OCI-LY7 (cell line): ENCODE measurements around the gene LPP. TPM values are rescaled to one million over a fixed set of nuclear protein-coding genes. Genes with fewer than 3 reads are reported as not detected.
A peak's percentile ranks its signal among the peaks of the same experiment; 100 is the strongest.

Experiments used
- BruUV-seq: library from RNA; stranded (reverse); fragments of 400-500 nt; replicated peaks from 2 replicates; lab custom pipeline; 2021; lab: Mats Ljungman, UMichigan
- CTCF ChIA-PET: fragments of 300-600 bp; sonication (Branson Sonifier 250); formaldehyde crosslinking; loops from one replicate; lab custom pipeline; 2022; ENCODE audit warnings: antibody characterized with exemption; ENCODE audit not compliant: unreplicated experiment; lab: Charles Lee
- POLR2A ChIA-PET: fragments of 300-600 bp; sonication (Branson Sonifier 250); formaldehyde crosslinking; loops from one replicate; lab custom pipeline; 2022; ENCODE audit warnings: antibody characterized with exemption; lab: Charles Lee
- DNase-seq: peaks from one replicate; pipeline ENCODE4 v3.0.0-alpha.2; 2015; ENCODE audit warnings: low spot score
- H2AFZ ChIP-seq: fragments of 200-600 bp; sonication (generic), shearing (Covaris generic); 2 replicates; pipeline ENCODE4 v1.6.1; 2014; ENCODE audit warnings: mild to moderate bottlenecking, antibody characterized with exemption, low read length, moderate library complexity
- H3K27ac ChIP-seq: fragments of 200-600 bp; sonication (generic); 2 replicates; pipeline ENCODE4 v1.5.1; 2014; ENCODE audit warnings: mixed run types, low read depth, mild to moderate bottlenecking, moderate library complexity, low read length, inconsistent platforms; ENCODE audit not compliant: poor library complexity, severe bottlenecking
- H3K36me3 ChIP-seq: fragments of 200-600 bp; sonication (generic); 2 replicates; pipeline ENCODE4 v1.6.1; 2014; ENCODE audit warnings: mild to moderate bottlenecking, antibody characterized with exemption, low read length, moderate library complexity, mixed read lengths; ENCODE audit not compliant: insufficient read depth
- H3K4me1 ChIP-seq: fragments of 200-600 bp; sonication (generic); 2 replicates; pipeline ENCODE4 v1.5.1; 2014; ENCODE audit warnings: mild to moderate bottlenecking, low read length; ENCODE audit not compliant: insufficient read depth, poor library complexity, severe bottlenecking
- H3K4me2 ChIP-seq: fragments of 200-600 bp; sonication (generic); 2 replicates; pipeline ENCODE4 v1.6.1; 2014; ENCODE audit warnings: mild to moderate bottlenecking, low read length
- H3K4me3 ChIP-seq: fragments of 200-600 bp; sonication (generic); 2 replicates; pipeline ENCODE4 v1.5.1; 2014; ENCODE audit warnings: mild to moderate bottlenecking, low read depth, low read length; ENCODE audit not compliant: poor library complexity, severe bottlenecking
- H3K79me2 ChIP-seq: fragments of 200-600 bp; sonication (generic); 2 replicates; pipeline ENCODE4 v1.6.1; 2016; ENCODE audit warnings: low read depth, mild to moderate bottlenecking, low read length, moderate library complexity, mixed read lengths; ENCODE audit not compliant: insufficient read depth
- H3K9me2 ChIP-seq: fragments of 200-600 bp; sonication (generic); 2 replicates; pipeline ENCODE4 v1.6.1; 2016; ENCODE audit warnings: mild to moderate bottlenecking, low read length, mixed read lengths; ENCODE audit not compliant: insufficient read depth
- H3K9me3 ChIP-seq: fragments of 200-600 bp; sonication (generic); 2 replicates; pipeline ENCODE4 v1.6.1; 2014; ENCODE audit warnings: mild to moderate bottlenecking, mixed run types, low read length, mixed read lengths
- H4K20me1 ChIP-seq: fragments of 200-600 bp; sonication (generic); 2 replicates; pipeline ENCODE4 v1.6.1; 2014; ENCODE audit warnings: mild to moderate bottlenecking, antibody characterized with exemption, low read length, moderate library complexity, mixed read lengths; ENCODE audit not compliant: insufficient read depth
- EZH2phosphoT487 ChIP-seq: fragments of 200-600 bp; sonication (generic); IDR thresholded peaks from 2 replicates; pipeline ENCODE4 v1.6.1; 2018; ENCODE audit warnings: low read depth, borderline replicate concordance, mild to moderate bottlenecking, mixed run types, antibody characterized with exemption, low read length, moderate library complexity, mixed read lengths
- intact Hi-C: fragments of 100-400 bp; cut with micrococcal nuclease; formaldehyde crosslinking; loops from one replicate; pipeline ENCODE4 v1.10.0; 2022; ENCODE audit not compliant: unreplicated experiment
- total RNA-seq, 2 experiments: library from RNA; depleted of rRNA in 1 of 2; stranded (reverse); fragments of >200 nt in 1 of 2; shearing (Covaris generic) in 1 of 2; gene quantifications; 2 replicates each; pipeline ENCODE4 v1.2.3, GENCODE V29; 2014 to 2022
- TF ChIP-seq, protein P1 (sequence below): fragments of 200-600 bp; sonication (generic); conservative IDR thresholded peaks from 2 replicates; pipeline ENCODE4 v1.5.1; 2014; ENCODE audit warnings: mild to moderate bottlenecking, antibody characterized with exemption, low read length, moderate library complexity, mixed read lengths

The LPP gene
- total RNA-seq, 2 experiments from 2014 or later: 10.9 to 119 TPM

DNA sequence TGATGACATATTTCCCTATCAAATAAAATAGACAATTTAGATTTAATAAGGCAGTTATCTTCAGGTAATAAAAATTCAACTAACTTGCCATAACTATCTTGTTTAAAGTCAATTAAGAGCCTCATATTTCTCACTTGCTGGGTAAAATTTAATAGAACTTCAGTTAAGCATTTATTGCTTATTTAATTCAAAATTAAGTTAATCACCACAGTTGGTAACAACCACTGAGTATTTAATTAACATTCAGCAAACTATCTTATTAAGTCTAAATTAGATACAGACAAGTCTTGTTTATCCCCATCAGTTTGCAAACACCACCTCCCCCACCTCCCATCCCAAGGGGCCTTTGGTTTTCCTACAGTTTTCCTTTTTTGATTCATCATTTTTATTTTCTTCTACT lies 14.7 kb downstream of the LPP start:
- no peak overlapping the region for H3K4me3 ChIP-seq
- intact Hi-C loops: no loop called here
- no peak overlapping the region for H3K27ac ChIP-seq
- no peak overlapping the region for H2AFZ ChIP-seq
- ChIA-PET POLR2A (interaction anchor here (0.6 to 0.9 kb wide), 2 partner anchors 18 to 49 kb away, joined by 3 to 4 read pairs; no protein-coding TSS in a partner anchor), CTCF (no interaction called here)
- DNase-seq: no peak
- no peak overlapping the region for H3K4me2 ChIP-seq
- H3K9me2 ChIP-seq: no peaks in the 10 kb centered on the region
- H3K9me3 ChIP-seq: no peaks in the 10 kb centered on the region
- no peaks in the 10 kb centered on the region for H3K79me2 ChIP-seq
- no peaks in the 10 kb centered on the region for H3K36me3 ChIP-seq
- TF ChIP-seq, protein P1, sequence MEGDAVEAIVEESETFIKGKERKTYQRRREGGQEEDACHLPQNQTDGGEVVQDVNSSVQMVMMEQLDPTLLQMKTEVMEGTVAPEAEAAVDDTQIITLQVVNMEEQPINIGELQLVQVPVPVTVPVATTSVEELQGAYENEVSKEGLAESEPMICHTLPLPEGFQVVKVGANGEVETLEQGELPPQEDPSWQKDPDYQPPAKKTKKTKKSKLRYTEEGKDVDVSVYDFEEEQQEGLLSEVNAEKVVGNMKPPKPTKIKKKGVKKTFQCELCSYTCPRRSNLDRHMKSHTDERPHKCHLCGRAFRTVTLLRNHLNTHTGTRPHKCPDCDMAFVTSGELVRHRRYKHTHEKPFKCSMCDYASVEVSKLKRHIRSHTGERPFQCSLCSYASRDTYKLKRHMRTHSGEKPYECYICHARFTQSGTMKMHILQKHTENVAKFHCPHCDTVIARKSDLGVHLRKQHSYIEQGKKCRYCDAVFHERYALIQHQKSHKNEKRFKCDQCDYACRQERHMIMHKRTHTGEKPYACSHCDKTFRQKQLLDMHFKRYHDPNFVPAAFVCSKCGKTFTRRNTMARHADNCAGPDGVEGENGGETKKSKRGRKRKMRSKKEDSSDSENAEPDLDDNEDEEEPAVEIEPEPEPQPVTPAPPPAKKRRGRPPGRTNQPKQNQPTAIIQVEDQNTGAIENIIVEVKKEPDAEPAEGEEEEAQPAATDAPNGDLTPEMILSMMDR: no peak
- no peak for TF ChIP-seq EZH2phosphoT487
- BruUV-seq: no TSS peak
- H4K20me1 ChIP-seq: no peaks in the 10 kb centered on the region
- peaks cover 55% of the 10 kb centered on the region for H3K4me1 ChIP-seq

DNA sequence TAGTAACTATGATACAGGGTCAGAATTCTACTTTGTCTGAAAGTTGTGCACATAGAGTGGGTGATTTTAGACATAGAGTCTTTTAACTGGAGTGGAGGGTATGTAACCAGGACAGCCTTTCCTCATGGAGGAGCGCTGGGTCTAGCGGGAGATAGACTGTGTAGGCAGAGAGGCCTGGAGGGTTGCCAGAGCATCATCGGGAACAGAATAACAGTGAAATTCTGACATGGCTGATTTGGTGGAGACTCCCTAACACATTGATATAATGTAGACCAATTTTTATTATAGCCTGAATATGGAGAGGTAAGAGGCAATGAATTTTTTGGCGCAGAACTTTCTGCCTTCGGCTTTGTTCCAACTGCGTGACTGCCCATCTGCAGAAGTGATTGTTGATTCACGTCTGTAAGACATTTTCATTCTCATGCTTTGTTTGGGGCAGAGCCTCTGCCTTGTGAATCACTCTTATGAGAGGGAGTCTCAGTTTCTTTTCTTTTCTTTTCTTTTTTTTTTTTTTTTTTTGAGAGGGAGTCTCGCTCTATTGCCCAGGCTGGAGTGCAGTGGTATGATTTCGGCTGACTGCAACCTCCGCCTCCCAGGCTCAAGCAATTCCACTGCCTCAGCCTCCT lies 16.0 kb downstream of the LPP start:
- no peak overlapping the region for H3K4me3 ChIP-seq
- DNase-seq: no peak
- POLR2A ChIA-PET: interaction anchor here (0.6 to 0.7 kb wide), 2 partner anchors 71 to 227 kb away, joined by 4 to 6 read pairs; no protein-coding TSS in a partner anchor
- peaks cover 61% of the 10 kb centered on the region for H3K4me1 ChIP-seq
- H3K4me2 ChIP-seq: 0 out of 2 replicates have a peak overlapping the region, but pooled peaks have one; percentile 32
- no peak overlapping the region for H2AFZ ChIP-seq
- H3K9me2 ChIP-seq: no peaks in the 10 kb centered on the region
- H3K36me3 ChIP-seq: no peaks in the 10 kb centered on the region
- H3K9me3 ChIP-seq: no peaks in the 10 kb centered on the region
- intact Hi-C loops: no loop called here
- BruUV-seq: no TSS peak
- CTCF ChIA-PET: no interaction called here
- no peak overlapping the region for H3K27ac ChIP-seq
- H4K20me1 ChIP-seq: no peaks in the 10 kb centered on the region
- no peak for TF ChIP-seq EZH2phosphoT487
- TF ChIP-seq, protein P1: no peak
- H3K79me2 ChIP-seq: no peaks in the 10 kb centered on the region
